CD4-positive, alpha-beta T cell (primary cell): ENCODE data around the gene NDUFA5. TPM values are rescaled to one million over a fixed set of nuclear protein-coding genes. Genes with fewer than 3 reads are reported as not detected.

Source experiments
- ATAC-seq: fragments of 200-7000 bp; cut with Tn5 transposase; one replicate; pipeline ENCODE4 v1.10.0; 2022; ENCODE audit warnings: mild to moderate bottlenecking; ENCODE audit not compliant: poor library complexity
- CTCF ChIA-PET: fragments of 350-600 bp; sonication (Branson Sonifier 250); formaldehyde crosslinking; loops from one replicate; lab custom pipeline; 2021; ENCODE audit warnings: antibody characterized with exemption, inconsistent platforms; lab: Charles Lee
- POLR2A ChIA-PET: fragments of 350-600 bp; sonication (Branson Sonifier 250); formaldehyde crosslinking; loops from one replicate; lab custom pipeline; 2021; ENCODE audit warnings: antibody characterized with exemption, inconsistent platforms; lab: Charles Lee
- DNase-seq, 14 experiments: peaks; one replicate each; pipeline ENCODE4 v3.0.0-alpha.2; 2013 to 2020; ENCODE audit warnings: mixed read lengths in 2 of 14
- H3K27ac ChIP-seq, 2 donors: one replicate each; pipeline versions ENCODE4 v1.5.1 to v1.7.0; 2013; ENCODE audit warnings: low read length in 2 of 2, low read depth in 1 of 2, mild to moderate bottlenecking in 1 of 2
- H3K27me3 ChIP-seq, 2 experiments: 1 replicate in 1 of 2; 2 replicates in 1 of 2; pipeline versions ENCODE4 v1.6.1 to v1.7.0; 2013; ENCODE audit warnings: low read length in 2 of 2, control low read depth in 1 of 2, mild to moderate bottlenecking in 1 of 2, moderate library complexity in 1 of 2; ENCODE audit not compliant: insufficient read depth in 2 of 2, control insufficient read depth in 1 of 2
- H3K36me3 ChIP-seq: one replicate; pipeline ENCODE4 v1.6.1; 2013; ENCODE audit warnings: low read length, control low read depth; ENCODE audit not compliant: insufficient read depth
- H3K4me1 ChIP-seq: one replicate; pipeline ENCODE4 v1.6.1; 2013; ENCODE audit warnings: low read length, control low read depth; ENCODE audit not compliant: insufficient read depth
- H3K4me3 ChIP-seq: one replicate; pipeline ENCODE4 v1.5.1; 2013; ENCODE audit warnings: mild to moderate bottlenecking, low read length, moderate library complexity
- H3K9me3 ChIP-seq, 2 experiments: 1 replicate in 1 of 2; 2 replicates in 1 of 2; pipeline versions ENCODE4 v1.6.1 to v1.7.0; 2013; ENCODE audit warnings: low read length in 2 of 2, mild to moderate bottlenecking in 2 of 2, control low read depth in 1 of 2, moderate library complexity in 1 of 2; ENCODE audit not compliant: control insufficient read depth in 1 of 2, insufficient read depth in 1 of 2
- H3K27ac Mint-ChIP-seq: one replicate; pipeline ENCODE4 v1.8.0; 2020; ENCODE audit warnings: mixed read lengths
- H3K27me3 Mint-ChIP-seq: one replicate; pipeline ENCODE4 v1.8.0; 2021; ENCODE audit warnings: mixed read lengths
- H3K36me3 Mint-ChIP-seq: one replicate; pipeline ENCODE4 v1.8.0; 2021; ENCODE audit warnings: low read depth, mixed read lengths
- H3K4me1 Mint-ChIP-seq: one replicate; pipeline ENCODE4 v1.8.0; 2021; ENCODE audit warnings: low read depth, mixed read lengths
- H3K4me3 Mint-ChIP-seq: one replicate; pipeline ENCODE4 v1.8.0; 2020; ENCODE audit warnings: mild to moderate bottlenecking, mixed read lengths
- H3K9me3 Mint-ChIP-seq: one replicate; pipeline ENCODE4 v1.8.0; 2020; ENCODE audit warnings: mixed read lengths
- intact Hi-C, 2 experiments: fragments of 100-400 bp; cut with DNase I in 1 of 2; cut with micrococcal nuclease in 1 of 2; formaldehyde crosslinking; loops; one replicate each; pipeline versions ENCODE4 v1.15.1 to v1.9.0; 2023 to 2025; cut with DNase I, micrococcal nuclease
- polyA plus RNA-seq, 2 donors: library from polyadenylated mRNA; unstranded; fragments of 120-200 nt; gene quantifications; one replicate each; pipeline ENCODE4 v1.2.1, GENCODE V29; 2013
- total RNA-seq, 174 experiments: library from RNA in 2 of 174; stranded (reverse) in 2 of 174; gene quantifications; one replicate each; pipeline ENCODE4 v1.2.3 and lab custom pipeline; 2021 to 2026
- TF ChIP-seq, protein P1 (sequence below): fragments of 200-600 bp; IDR thresholded peaks from one replicate; pipeline ENCODE4 v1.8.0; 2022; ENCODE audit warnings: antibody characterized with exemption, mild to moderate bottlenecking

NDUFA5 gene
- total RNA-seq (10 to 100 TPM; 67.9 to 68.6 TPM), total RNA-seq (lab: John Stamatoyannopoulos, UW) (37.6 to 119 (median 72.7) reads per million in 172 experiments)
- 63.7 TPM for polyA plus RNA-seq (2013, experiment 1 of 2)
- polyA plus RNA-seq (2013, experiment 2 of 2): 62.9 TPM

DNA sequence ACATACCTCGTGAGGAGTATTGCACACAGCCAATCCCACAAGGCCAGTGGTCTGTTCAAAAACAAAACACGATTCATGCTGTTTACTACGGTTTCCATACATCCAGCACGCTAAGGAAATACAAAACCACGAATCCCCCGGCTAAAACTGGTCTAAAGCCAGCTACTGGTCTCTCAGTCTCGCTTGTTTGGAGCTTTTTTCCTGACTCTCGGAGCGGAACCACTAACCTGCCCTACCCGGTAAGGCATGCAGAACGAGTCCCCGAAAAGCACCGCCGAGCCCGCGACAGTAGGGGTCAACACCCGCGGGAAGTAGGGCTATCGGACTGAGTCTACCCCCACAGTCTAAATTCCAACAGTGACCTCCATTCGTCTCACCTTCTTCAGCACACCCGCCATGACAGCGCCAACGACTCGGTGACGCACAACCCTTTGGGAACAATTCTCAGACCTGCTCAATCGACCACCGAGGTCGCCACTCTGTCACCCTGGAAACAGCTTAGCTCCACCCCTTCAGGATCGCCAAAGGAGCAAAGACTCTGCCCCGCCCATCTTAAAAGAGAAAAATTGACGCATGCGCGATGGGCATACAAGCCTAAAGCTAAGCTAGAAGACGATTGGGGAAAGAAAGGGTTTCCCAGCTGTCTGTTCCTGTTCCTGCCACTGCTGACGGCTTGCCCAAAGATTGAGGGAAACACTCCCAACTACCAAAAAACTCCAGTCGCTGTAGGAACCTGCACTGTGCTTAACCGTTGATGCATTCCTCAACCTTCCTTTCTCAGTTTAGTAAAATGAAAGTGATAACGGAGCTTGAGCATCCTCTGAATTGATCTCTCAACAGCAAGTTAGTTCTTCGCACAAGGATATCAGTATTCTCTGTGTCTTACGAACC is at the start of gene NDUFA5:
Gene NDUFA5 (minus strand): TSS at position 421 of the 891 bp plus-strand sequence. CDS start 23 bp downstream, at position 398.
- Histone ChIP-seq H3K36me3 (peaks cover 17% of the 10 kb centered on the region), H3K9me3 (no peaks in the 10 kb centered on the region), H3K27ac (peak within 1 kb of the TSS; percentile 58 to 66), H3K4me1 (peaks cover 8% of the 10 kb centered on the region), H3K27me3 (no peaks in the 10 kb centered on the region), H3K4me3 (peak within 1 kb of the TSS; percentile 69)
- H3K4me1 Mint-ChIP-seq: peaks cover 11% of the 10 kb centered on the region
- TF ChIP-seq, protein P1, sequence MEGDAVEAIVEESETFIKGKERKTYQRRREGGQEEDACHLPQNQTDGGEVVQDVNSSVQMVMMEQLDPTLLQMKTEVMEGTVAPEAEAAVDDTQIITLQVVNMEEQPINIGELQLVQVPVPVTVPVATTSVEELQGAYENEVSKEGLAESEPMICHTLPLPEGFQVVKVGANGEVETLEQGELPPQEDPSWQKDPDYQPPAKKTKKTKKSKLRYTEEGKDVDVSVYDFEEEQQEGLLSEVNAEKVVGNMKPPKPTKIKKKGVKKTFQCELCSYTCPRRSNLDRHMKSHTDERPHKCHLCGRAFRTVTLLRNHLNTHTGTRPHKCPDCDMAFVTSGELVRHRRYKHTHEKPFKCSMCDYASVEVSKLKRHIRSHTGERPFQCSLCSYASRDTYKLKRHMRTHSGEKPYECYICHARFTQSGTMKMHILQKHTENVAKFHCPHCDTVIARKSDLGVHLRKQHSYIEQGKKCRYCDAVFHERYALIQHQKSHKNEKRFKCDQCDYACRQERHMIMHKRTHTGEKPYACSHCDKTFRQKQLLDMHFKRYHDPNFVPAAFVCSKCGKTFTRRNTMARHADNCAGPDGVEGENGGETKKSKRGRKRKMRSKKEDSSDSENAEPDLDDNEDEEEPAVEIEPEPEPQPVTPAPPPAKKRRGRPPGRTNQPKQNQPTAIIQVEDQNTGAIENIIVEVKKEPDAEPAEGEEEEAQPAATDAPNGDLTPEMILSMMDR: no peak
- peak; percentile 97 for ATAC-seq
- ChIA-PET CTCF (interaction anchor here (1.0 to 2.0 kb wide), 5 partner anchors 11 to 191 kb away, joined by 3 to 12 read pairs (median 3); partner anchors contain the start of genes IQUB and WASL), POLR2A (interaction anchor here (0.8 to 2.2 kb wide), 9 partner anchors 12 to 1372 kb away, joined by 3 to 44 read pairs (median 4); partner anchors contain the start of genes IQUB, POT1 and WASL)
- no peaks in the 10 kb centered on the region for H3K27me3 Mint-ChIP-seq
- no peaks in the 10 kb centered on the region for H3K9me3 Mint-ChIP-seq
- intact Hi-C loops: loop anchor here (1.0 to 2.0 kb wide), 3 partner anchors 23 to 191 kb away; partner anchors contain the start of genes IQUB (in 1 of the 2) and WASL (in 1 of the 2)
- H3K36me3 Mint-ChIP-seq: peaks cover 13% of the 10 kb centered on the region
- DNase-seq: peak; percentile 91 to 99 (median 95)
- H3K4me3 Mint-ChIP-seq: no peak within 1 kb of the TSS
- no peak within 1 kb of the TSS for H3K27ac Mint-ChIP-seq

DNA sequence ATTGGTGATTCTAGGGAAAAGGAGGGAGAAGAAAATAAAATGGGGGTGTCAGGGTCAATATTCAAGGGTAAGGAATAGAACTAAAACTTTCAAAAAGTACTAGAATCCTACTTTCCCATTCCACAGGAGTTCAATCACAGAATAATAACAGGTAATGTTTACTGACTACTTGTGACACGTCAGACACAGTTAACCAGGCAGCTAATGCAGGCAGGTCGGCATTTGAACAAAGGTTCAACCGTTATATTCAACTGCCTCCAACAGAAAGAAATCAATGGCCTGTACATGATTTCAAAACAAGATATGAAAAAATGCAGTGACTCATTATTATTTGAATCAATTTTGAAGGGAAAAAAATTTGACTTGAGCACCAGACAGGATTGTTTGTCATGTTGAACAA is 47.1 kb upstream of the NDUFA5 start:
- ChIA-PET CTCF (no interaction called here), POLR2A (no interaction called here)
- no peak for ATAC-seq
- Mint-ChIP-seq H3K4me3 (no peak overlapping the region), H3K4me1 (no peaks in the 10 kb centered on the region), H3K27ac (no peak overlapping the region), H3K9me3 (no peaks in the 10 kb centered on the region), H3K27me3 (peaks cover 13% of the 10 kb centered on the region), H3K36me3 (no peaks in the 10 kb centered on the region)
- intact Hi-C loops: no loop called here
- no peaks in the 10 kb centered on the region for H3K9me3 ChIP-seq
- no peak overlapping the region for H3K4me3 ChIP-seq
- TF ChIP-seq, protein P1: no peak
- H3K36me3 ChIP-seq: no peaks in the 10 kb centered on the region
- H3K27me3 ChIP-seq: no peaks in the 10 kb centered on the region
- H3K4me1 ChIP-seq: no peaks in the 10 kb centered on the region
- no peak overlapping the region for H3K27ac ChIP-seq
- no peak for DNase-seq

DNA sequence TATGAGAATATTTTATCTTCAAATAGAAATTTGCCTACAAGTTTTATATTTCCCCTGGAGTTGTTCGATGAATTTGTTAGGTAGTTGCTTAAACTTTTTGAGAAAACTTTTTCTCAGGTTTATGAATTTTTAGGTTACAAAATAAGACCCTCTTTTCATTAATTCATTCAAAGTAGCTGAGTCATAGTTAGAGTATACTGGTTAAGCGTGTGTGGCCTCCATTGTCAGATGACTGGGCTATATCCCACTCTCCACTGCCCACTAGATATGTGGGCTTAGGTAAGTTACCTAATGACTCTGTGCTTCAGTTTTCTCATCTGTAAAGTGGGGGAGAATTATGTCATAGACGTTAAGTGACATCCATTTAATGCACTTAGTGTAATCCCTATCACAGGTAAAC is 45.0 kb upstream of the NDUFA5 start:
- DNase-seq (no peak), ATAC-seq (no peak)
- TF ChIP-seq, protein P1: no peak
- POLR2A ChIA-PET: no interaction called here
- CTCF ChIA-PET: no interaction called here
- H3K27ac ChIP-seq: no peak overlapping the region
- H3K9me3 ChIP-seq: no peaks in the 10 kb centered on the region
- H3K4me3 ChIP-seq: no peak overlapping the region
- Mint-ChIP-seq H3K9me3 (no peaks in the 10 kb centered on the region), H3K4me1 (no peaks in the 10 kb centered on the region), H3K27me3 (peaks cover 16% of the 10 kb centered on the region), H3K27ac (no peak overlapping the region), H3K4me3 (no peak overlapping the region), H3K36me3 (no peaks in the 10 kb centered on the region)
- intact Hi-C loops: no loop called here
- H3K27me3 ChIP-seq: no peaks in the 10 kb centered on the region
- no peaks in the 10 kb centered on the region for H3K36me3 ChIP-seq
- no peaks in the 10 kb centered on the region for H3K4me1 ChIP-seq
